GM21619 (cell line): Measurements from ENCODE around the gene KRTAP10-2.

ENCODE experiments used
- ATAC-seq: cut with Tn5 transposase; IDR thresholded peaks from one replicate; pipeline ENCODE4 v1.9.1; 2021; ENCODE audit not compliant: unreplicated experiment

Gene KRTAP10-2

GRCh38 chr21:44515359-44516165 lies 35.7 kb downstream of the KRTAP10-2 start:
- no peak for ATAC-seq

- no peak for ATAC-seq
Measured at GRCh38 chr21:44514746-44515358, 36.5 kb downstream of the KRTAP10-2 start.

- ATAC-seq: no peak
Measured at GRCh38 chr21:44514218-44514520, 37.1 kb downstream of the KRTAP10-2 start.

- no peak for ATAC-seq
Measured at GRCh38 chr21:44513389-44514217, 37.7 kb downstream of the KRTAP10-2 start.

GRCh38 chr21:44512496-44513388 lies 38.6 kb downstream of the KRTAP10-2 start:
- ATAC-seq: no peak

- ATAC-seq: no peak
Measured at GRCh38 chr21:44511938-44512275, 39.4 kb downstream of the KRTAP10-2 start.

- no peak for ATAC-seq
Measured at GRCh38 chr21:44511219-44511937, 39.9 kb downstream of the KRTAP10-2 start.

- no peak for ATAC-seq
Measured at GRCh38 chr21:44510508-44511218, 40.6 kb downstream of the KRTAP10-2 start.

GRCh38 chr21:44510109-44510507 lies 41.2 kb downstream of the KRTAP10-2 start:
- no peak for ATAC-seq

GRCh38 chr21:44509539-44509938 lies 41.8 kb downstream of the KRTAP10-2 start:
- ATAC-seq: no peak

- ATAC-seq: no peak
Measured at GRCh38 chr21:44508711-44509445, 42.4 kb downstream of the KRTAP10-2 start.

GRCh38 chr21:44508426-44508710 lies 42.9 kb downstream of the KRTAP10-2 start:
- no peak for ATAC-seq

GRCh38 chr21:44507673-44508425 lies 43.5 kb downstream of the KRTAP10-2 start:
- no peak for ATAC-seq

GRCh38 chr21:44506279-44507255 lies 44.7 kb downstream of the KRTAP10-2 start:
- ATAC-seq: no peak

- no peak for ATAC-seq
Measured at GRCh38 chr21:44505673-44506278, 45.5 kb downstream of the KRTAP10-2 start.

- ATAC-seq: no peak
Measured at GRCh38 chr21:44503901-44504399, 47.4 kb downstream of the KRTAP10-2 start.
